GM19035 (cell line): ENCODE data around the gene ARHGAP6.
"Not testable (repeated sequence)": the region's sequence is repeated elsewhere in the genome, so short reads cannot be mapped to it uniquely, and the experiment has no call there.

Experiments
- ATAC-seq: cut with Tn5 transposase; IDR thresholded peaks from one replicate; pipeline ENCODE4 v1.9.1; 2021; ENCODE audit not compliant: unreplicated experiment

Gene ARHGAP6

DNA sequence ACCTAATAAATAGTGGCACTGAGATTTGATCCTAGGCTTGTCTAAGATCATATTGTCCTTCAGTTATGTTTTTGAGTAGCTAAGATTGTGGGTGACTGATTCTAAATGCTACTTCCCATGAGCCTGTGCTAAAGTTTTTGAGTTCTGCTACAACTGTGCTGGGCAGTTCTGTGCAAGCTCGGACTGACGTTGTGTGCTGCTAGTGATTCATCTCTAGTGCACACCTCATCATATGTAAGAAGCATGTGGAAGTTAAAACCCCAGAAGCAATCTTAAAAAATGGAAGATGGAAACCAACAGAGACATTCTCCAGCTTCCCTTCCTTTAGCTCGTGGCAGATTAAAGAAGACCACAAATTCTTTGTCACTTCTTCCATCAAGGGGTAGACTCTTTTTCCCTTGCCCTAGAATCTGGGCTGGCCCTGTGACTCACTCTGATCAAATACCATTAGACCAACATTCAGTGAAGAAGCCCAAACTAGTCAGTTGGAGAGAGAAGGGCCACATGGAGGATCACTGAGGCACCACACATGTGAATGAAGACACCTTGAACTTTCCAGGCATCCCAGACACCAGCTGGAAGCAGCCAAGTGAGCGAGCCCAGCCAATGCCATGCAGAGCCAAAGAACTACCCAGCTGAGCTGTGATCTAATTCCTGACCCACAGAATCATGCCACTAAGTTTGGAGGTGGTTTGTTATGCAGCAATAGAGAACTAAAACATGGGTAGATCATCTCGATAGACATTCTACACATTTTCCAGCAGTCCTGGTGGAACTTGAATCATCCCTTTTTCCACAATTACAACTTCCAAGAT is 16.8 kb downstream of the ARHGAP6 start:
- no peak for ATAC-seq

- no peak for ATAC-seq
Measured at GRCh38 chrX:11647138-11647537, 18.6 kb downstream of the ARHGAP6 start.

GRCh38 chrX:11641349-11642065 is 24.2 kb downstream of the ARHGAP6 start:
- no peak for ATAC-seq

GRCh38 chrX:11640089-11640488 is 25.6 kb downstream of the ARHGAP6 start:
- no peak for ATAC-seq

DNA sequence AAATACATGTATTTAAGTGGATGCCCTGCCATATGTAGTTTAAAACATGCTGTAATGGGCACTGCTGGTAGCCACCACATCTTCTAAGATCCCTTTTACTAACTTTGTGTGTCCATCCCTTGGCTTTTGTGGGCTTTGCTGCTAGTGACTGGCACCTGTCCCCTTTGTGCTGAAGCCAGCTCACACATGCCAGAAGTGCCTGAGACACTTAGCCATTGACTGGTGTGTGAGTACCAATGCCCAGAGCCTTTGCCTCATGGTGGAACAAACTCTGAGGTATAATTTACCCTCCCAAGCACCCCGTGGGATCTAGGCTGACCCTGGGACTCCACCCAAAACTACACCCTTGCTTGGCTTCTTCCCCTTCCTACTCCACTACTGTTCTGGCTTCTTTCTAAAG is 33.0 kb downstream of the ARHGAP6 start:
- ATAC-seq: no peak

DNA sequence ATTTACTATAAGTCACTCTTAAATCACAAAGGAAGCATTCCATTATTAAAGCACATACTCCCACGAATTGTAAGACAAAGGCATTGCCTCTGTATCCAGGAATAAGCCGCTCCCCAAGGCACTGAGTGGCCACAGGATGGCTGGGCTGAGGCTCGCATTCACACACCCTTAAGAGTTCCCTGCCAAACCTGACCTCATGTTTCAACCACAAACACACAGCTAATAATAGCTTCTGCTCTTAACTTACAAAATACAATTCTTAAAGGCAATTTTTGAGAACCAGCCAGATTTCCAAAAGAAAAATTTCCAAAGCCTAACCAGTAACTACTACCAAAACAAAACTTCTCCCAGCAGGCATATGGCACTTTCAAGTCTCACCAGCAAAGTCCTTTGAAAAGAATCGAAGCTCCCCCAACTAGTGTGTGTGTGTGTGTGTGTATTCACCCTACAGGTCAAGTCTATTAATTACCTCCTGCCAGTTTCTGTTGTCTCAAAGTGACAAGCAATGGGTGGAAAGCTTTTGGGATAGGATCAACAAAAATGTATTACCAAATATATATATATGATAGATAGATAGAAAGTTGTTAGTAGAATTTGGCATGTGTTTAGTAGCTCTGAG is 36.0 kb downstream of the ARHGAP6 start:
- no peak for ATAC-seq

- no peak for ATAC-seq
Measured at GRCh38 chrX:11628399-11628798, 37.3 kb downstream of the ARHGAP6 start.

DNA sequence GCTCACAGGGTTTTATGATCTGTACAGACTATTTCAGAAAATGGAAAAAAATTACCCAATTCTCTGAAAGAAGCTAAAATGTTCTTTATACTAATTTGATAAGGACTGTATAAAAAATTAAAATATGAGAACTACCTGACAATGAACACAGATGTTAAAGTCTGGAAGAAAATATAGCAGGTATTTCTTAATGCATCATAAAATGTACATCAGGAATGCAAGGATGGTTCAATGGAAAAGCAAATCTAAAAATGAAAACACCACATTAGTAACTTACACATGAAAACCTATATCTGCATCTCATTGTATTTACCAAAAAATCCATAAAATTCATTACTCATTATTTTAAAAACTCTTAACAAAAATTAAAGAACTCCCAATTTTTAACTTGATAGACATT is 39.4 kb downstream of the ARHGAP6 start:
- ATAC-seq: no peak

DNA sequence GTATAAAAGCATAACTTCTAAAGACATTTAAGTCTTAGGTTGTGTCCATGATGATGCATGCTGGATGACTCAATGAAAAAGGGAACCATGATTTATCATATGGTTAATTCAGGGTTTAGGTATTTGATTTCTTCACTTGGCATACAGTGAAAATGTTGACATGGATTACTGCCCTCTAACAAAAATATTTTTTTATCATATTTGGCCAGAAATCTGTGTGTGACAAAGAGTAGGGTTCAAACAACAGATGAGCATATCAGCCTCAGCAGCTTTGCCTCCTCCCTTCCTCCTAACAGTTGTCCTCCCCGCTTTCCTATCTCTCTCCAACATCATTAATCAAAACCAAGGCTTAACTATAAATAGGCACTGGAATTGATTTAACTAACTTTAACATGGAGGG is 46.3 kb downstream of the ARHGAP6 start:
- ATAC-seq: no peak

- not testable (repeated sequence) for ATAC-seq
Measured at GRCh38 chrX:11614253-11614652, 51.5 kb downstream of the ARHGAP6 start.

- ATAC-seq: no peak
Measured at GRCh38 chrX:11611965-11612364, 53.8 kb downstream of the ARHGAP6 start.

DNA sequence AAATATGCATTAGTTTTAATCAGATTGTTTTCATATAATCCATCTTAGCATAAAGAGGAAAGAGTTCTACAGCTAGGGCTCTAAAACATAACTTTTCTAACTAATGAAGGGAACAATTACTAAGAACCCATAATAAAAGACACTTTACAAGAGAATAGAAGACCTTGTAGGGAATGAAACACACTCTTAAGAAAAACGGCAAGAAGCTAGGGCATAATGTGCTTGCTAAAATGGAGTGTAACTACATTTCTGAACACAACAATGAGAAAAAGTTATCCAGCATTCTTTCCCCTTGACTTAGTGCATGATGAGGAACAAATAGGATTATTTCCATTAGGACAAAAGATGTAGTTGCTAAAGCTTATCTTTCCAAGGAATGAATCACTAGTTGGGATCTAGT is 54.6 kb downstream of the ARHGAP6 start:
- no peak for ATAC-seq

- no peak for ATAC-seq
Measured at GRCh38 chrX:11609109-11609508, 56.6 kb downstream of the ARHGAP6 start.

DNA sequence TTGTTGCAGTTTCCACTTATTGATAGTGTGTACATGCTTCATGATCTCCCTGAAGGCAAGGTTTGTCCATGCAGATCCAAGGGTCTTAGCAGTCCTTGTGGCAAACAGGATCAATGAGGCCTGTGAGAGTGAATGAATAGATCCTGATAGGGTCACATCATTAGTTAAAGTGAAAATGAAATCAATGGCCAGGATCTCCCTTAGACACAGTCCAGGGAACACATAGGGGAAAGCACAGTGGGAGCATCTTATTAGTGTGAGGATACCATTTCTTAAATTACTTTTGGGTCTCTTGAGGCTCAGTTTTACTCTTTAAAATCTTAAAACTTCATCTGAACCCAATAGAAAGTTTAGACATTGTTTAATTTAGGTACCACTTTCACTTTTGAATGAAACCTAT is 59.3 kb downstream of the ARHGAP6 start:
- ATAC-seq: no peak

GRCh38 chrX:11600578-11600977 is 65.1 kb downstream of the ARHGAP6 start:
- no peak for ATAC-seq

DNA sequence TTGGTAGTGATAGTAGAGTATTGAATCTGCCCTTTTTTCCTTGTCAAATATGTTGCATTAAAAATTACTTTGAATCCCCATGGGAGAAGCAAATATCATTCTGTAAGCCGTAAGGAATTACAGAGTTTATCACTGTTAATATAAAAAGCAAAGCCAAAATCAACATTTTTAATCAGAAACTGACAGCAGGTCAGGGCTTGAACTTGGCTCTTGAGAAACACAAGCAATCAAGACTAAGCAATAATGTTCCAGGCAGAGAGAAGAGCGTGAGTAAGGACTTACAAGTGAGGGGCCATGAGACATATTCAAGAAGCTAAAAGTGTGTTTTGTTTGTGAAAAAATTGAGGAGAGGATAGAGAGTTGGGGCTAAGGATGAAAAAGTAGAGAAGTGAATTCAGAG is 68.2 kb downstream of the ARHGAP6 start:
- ATAC-seq: no peak

GRCh38 chrX:11591723-11592346 is 73.9 kb downstream of the ARHGAP6 start:
- no peak for ATAC-seq

DNA sequence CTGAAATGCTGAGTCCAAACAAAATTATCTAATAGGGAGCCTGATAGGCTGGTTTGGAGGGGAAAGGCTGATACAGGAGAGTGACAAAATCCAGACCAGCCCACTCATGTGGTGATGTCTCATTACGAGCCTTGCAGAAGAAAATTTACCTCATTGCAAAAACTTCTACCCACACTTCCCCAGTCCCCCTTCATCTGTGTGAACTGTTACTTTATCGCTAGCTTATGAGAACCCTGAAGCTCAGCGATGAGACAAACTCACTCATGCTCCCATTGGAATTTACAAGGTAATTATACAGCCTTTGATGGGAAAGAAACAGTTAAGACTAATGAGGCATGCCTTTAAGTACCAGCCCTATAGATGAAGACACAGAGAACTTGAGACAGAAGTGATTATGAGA is 76.1 kb downstream of the ARHGAP6 start:
- no peak for ATAC-seq

DNA sequence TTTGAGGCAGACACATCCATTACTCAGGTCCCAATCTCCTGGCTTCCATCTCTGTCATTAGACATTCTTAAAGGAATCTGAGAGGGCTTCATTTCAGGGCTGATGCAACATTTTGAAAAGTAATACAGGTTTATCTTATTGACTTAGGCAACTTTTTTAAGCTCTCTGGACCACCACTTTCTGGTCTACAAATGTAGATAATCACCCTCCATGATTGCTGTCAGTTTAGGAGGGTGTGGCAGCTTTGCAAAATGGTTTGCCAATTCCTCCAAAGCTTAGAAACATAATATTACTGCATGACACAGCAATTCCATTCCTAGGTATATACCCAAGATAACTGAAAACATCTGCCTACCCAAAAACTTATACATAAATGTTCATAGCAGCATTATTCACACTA is 77.6 kb downstream of the ARHGAP6 start:
- no peak for ATAC-seq

- ATAC-seq: no peak
Measured at GRCh38 chrX:11585174-11585573, 80.5 kb downstream of the ARHGAP6 start.

DNA sequence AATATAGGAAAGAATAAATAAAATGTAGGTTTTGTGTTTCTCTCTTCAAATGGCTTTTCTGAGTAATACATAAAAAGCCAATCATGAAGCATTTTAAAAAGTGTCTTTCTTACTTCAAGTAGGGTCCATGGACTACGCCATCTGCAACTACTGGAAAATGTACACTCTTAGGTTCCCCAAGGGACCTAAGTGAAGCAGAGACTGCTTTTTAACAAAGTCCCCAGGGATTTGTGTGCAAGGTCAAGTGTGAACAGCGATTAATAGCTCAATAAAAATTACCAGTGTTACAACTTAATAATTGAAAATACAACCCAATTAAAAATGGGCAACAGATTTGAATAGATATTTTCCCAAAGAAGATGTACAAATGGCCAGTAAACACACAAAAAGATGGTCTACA is 84.9 kb downstream of the ARHGAP6 start:
- no peak for ATAC-seq
